AG20443 (cell line): ENCODE measurements around the gene MUC6.

Experiments
- DNase-seq: peaks from one replicate; pipeline ENCODE4 v3.0.0; 2012; ENCODE audit warnings: low spot score, mixed read lengths

The MUC6 gene

DNA sequence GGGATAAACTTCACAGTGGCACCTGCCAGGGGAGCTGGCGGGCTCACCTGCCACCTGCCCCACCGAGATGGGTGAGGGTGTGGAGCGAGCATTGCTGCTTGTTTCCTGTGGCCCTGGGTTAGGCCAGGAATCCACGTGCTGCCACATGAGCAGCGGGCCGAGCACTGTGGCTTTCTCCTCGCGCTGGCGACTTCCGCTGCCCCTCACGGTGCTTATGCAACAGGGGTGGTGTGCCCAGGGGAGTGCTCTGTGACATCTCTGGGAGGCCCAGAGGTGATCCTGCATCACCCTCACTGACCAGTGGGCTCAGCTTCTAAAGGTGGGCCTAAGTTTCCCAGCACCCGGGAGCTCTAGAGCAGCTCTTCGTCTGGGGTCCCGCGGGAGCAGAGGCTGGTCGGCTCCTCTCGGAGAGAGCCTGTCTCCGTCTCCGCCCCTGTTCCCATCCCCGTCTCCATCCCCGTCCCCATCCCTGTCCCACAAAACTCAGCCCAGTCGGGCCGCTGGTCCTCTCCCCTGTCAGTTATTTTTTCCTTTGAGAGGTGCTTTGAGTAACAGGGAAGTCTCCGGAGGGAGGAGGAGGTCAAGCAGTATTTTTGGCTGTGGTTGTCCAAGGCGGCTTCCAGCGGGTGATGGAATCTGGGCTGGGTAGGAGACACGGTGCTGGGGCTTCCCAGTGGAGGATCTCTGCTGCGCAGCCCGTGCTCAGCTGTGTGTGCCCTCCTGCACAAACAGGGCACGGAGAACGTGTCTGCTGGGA lies 68.3 kb downstream of the MUC6 start:
- DNase-seq, result no peak

DNA sequence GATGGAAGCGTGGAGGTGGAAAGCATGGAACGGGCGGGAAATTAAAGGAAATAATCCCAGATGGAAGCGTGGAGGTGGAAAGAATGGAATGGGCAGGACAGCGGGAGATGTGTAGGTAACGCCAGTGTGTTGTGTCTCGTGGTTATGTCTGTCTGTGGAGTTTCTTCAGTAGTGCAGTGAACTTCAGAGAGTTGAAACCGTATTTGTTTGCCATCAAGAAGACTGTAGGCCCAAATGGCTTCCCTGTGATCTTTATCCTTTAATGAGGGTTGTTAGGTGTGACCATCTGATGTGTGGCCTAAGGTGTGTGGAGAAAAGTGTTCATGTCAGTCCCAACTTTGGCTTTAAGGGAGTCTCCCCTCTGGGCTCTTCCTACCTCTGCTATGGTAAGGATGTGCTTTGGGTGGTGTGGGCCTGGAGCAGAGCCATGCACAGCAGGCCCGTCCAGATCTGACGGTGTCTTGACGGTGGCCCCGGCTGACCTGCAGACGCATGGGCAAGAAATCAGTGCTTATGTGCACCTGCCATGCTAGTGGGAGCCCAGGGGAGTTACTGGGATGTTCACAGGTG lies 71.2 kb downstream of the MUC6 start:
- no peak for DNase-seq

DNA sequence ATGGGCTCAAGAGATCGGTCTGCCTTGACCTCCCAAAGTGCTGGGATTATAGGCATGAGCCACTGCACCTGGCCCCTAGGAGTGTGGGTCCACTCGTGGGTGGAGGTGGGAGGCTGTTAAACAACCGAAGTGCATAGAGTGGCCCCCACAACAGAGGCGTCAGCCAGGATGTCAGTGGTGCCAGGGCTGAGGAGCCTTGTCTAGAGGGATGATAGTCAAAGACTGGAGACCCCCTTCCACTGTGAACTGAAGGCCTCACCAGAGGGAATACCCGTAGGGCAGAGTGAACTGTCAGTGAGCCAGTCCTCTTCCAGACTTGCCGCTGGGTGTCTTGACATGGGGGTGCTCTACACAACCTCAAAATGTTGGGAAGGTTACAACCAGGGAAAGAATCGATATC lies 72.7 kb downstream of the MUC6 start:
- no peak for DNase-seq
